Measurements from ENCODE around the gene ATP2B2.

Gene ATP2B2

GRCh38 chr3:10358309-10358980 lies 146.9 kb downstream of the ATP2B2 start:
- no peaks in the 10 kb centered on the region for H3K9me3 ChIP-seq (ENCODE audit: control insufficient read depth, low read length)
- DNase-seq, result no peak
- no peak overlapping the region for H3K27ac ChIP-seq (ENCODE audit: insufficient read depth, low read length, poor library complexity, severe bottlenecking)
- no peaks in the 10 kb centered on the region for H3K27me3 ChIP-seq (replicated peaks; ENCODE audit: control insufficient read depth, insufficient read depth, low read length, poor library complexity, severe bottlenecking)
- H3K4me1 ChIP-seq (ENCODE audit: control insufficient read depth, insufficient read depth, low read length, poor library complexity, severe bottlenecking), result no peaks in the 10 kb centered on the region
- no peak overlapping the region for H3K4me3 ChIP-seq (ENCODE audit: insufficient read depth, low read depth, low read length, poor library complexity, severe bottlenecking)
- no peaks in the 10 kb centered on the region for H3K36me3 ChIP-seq (ENCODE audit: control insufficient read depth, insufficient read depth, low read length)

- Histone ChIP-seq H3K27me3 (replicated peaks; ENCODE audit: control insufficient read depth, insufficient read depth, low read length, poor library complexity, severe bottlenecking) (no peaks in the 10 kb centered on the region), H3K4me1 (ENCODE audit: control insufficient read depth, insufficient read depth, low read length, poor library complexity, severe bottlenecking) (no peaks in the 10 kb centered on the region), H3K4me3 (ENCODE audit: insufficient read depth, low read depth, low read length, poor library complexity, severe bottlenecking) (no peak overlapping the region), H3K9me3 (ENCODE audit: control insufficient read depth, low read length) (no peaks in the 10 kb centered on the region), H3K27ac (ENCODE audit: insufficient read depth, low read length, poor library complexity, severe bottlenecking) (no peak overlapping the region), H3K36me3 (ENCODE audit: control insufficient read depth, insufficient read depth, low read length) (no peaks in the 10 kb centered on the region)
- DNase-seq, result no peak
These were observed 147.6 kb downstream of the ATP2B2 start for GRCh38 chr3:10357592-10358308.

- no peaks in the 10 kb centered on the region for H3K9me3 ChIP-seq (ENCODE audit: control insufficient read depth, low read length)
- no peaks in the 10 kb centered on the region for H3K4me1 ChIP-seq (ENCODE audit: control insufficient read depth, insufficient read depth, low read length, poor library complexity, severe bottlenecking)
- H3K36me3 ChIP-seq (ENCODE audit: control insufficient read depth, insufficient read depth, low read length), result no peaks in the 10 kb centered on the region
- H3K27ac ChIP-seq (ENCODE audit: insufficient read depth, low read length, poor library complexity, severe bottlenecking), result no peak overlapping the region
- no peaks in the 10 kb centered on the region for H3K27me3 ChIP-seq (replicated peaks; ENCODE audit: control insufficient read depth, insufficient read depth, low read length, poor library complexity, severe bottlenecking)
- DNase-seq, result no peak
- H3K4me3 ChIP-seq (ENCODE audit: insufficient read depth, low read depth, low read length, poor library complexity, severe bottlenecking), result no peak overlapping the region
These were observed 148.3 kb downstream of the ATP2B2 start for GRCh38 chr3:10357095-10357494.

- H3K9me3 ChIP-seq (ENCODE audit: control insufficient read depth, low read length), result no peaks in the 10 kb centered on the region
- no peaks in the 10 kb centered on the region for H3K27me3 ChIP-seq (replicated peaks; ENCODE audit: control insufficient read depth, insufficient read depth, low read length, poor library complexity, severe bottlenecking)
- no peaks in the 10 kb centered on the region for H3K4me1 ChIP-seq (ENCODE audit: control insufficient read depth, insufficient read depth, low read length, poor library complexity, severe bottlenecking)
- H3K4me3 ChIP-seq (ENCODE audit: insufficient read depth, low read depth, low read length, poor library complexity, severe bottlenecking), result no peak overlapping the region
- no peak for DNase-seq
- no peak overlapping the region for H3K27ac ChIP-seq (ENCODE audit: insufficient read depth, low read length, poor library complexity, severe bottlenecking)
- H3K36me3 ChIP-seq (ENCODE audit: control insufficient read depth, insufficient read depth, low read length), result no peaks in the 10 kb centered on the region
These were observed 148.9 kb downstream of the ATP2B2 start for GRCh38 chr3:10356461-10356981.

GRCh38 chr3:10354361-10355015 lies 150.9 kb downstream of the ATP2B2 start:
- H3K4me3 ChIP-seq (ENCODE audit: insufficient read depth, low read depth, low read length, poor library complexity, severe bottlenecking), result no peak overlapping the region
- H3K27ac ChIP-seq (ENCODE audit: insufficient read depth, low read length, poor library complexity, severe bottlenecking), result no peak overlapping the region
- H3K27me3 ChIP-seq (replicated peaks; ENCODE audit: control insufficient read depth, insufficient read depth, low read length, poor library complexity, severe bottlenecking), result no peaks in the 10 kb centered on the region
- no peaks in the 10 kb centered on the region for H3K4me1 ChIP-seq (ENCODE audit: control insufficient read depth, insufficient read depth, low read length, poor library complexity, severe bottlenecking)
- no peaks in the 10 kb centered on the region for H3K9me3 ChIP-seq (ENCODE audit: control insufficient read depth, low read length)
- H3K36me3 ChIP-seq (ENCODE audit: control insufficient read depth, insufficient read depth, low read length), result no peaks in the 10 kb centered on the region
- DNase-seq, result no peak

GRCh38 chr3:10353661-10354360 lies 151.6 kb downstream of the ATP2B2 start:
- Histone ChIP-seq H3K4me1 (ENCODE audit: control insufficient read depth, insufficient read depth, low read length, poor library complexity, severe bottlenecking) (no peaks in the 10 kb centered on the region), H3K4me3 (ENCODE audit: insufficient read depth, low read depth, low read length, poor library complexity, severe bottlenecking) (no peak overlapping the region), H3K36me3 (ENCODE audit: control insufficient read depth, insufficient read depth, low read length) (no peaks in the 10 kb centered on the region), H3K27ac (ENCODE audit: insufficient read depth, low read length, poor library complexity, severe bottlenecking) (no peak overlapping the region), H3K9me3 (ENCODE audit: control insufficient read depth, low read length) (no peaks in the 10 kb centered on the region), H3K27me3 (replicated peaks; ENCODE audit: control insufficient read depth, insufficient read depth, low read length, poor library complexity, severe bottlenecking) (no peaks in the 10 kb centered on the region)
- no peak for DNase-seq

- H3K27ac ChIP-seq (ENCODE audit: insufficient read depth, low read length, poor library complexity, severe bottlenecking), result no peak overlapping the region
- no peaks in the 10 kb centered on the region for H3K9me3 ChIP-seq (ENCODE audit: control insufficient read depth, low read length)
- H3K4me1 ChIP-seq (ENCODE audit: control insufficient read depth, insufficient read depth, low read length, poor library complexity, severe bottlenecking), result no peaks in the 10 kb centered on the region
- no peaks in the 10 kb centered on the region for H3K36me3 ChIP-seq (ENCODE audit: control insufficient read depth, insufficient read depth, low read length)
- no peaks in the 10 kb centered on the region for H3K27me3 ChIP-seq (replicated peaks; ENCODE audit: control insufficient read depth, insufficient read depth, low read length, poor library complexity, severe bottlenecking)
- DNase-seq, result no peak
- H3K4me3 ChIP-seq (ENCODE audit: insufficient read depth, low read depth, low read length, poor library complexity, severe bottlenecking), result no peak overlapping the region
These were observed 152.2 kb downstream of the ATP2B2 start for GRCh38 chr3:10353160-10353559.

GRCh38 chr3:10352146-10352911 lies 153.1 kb downstream of the ATP2B2 start:
- Histone ChIP-seq H3K9me3 (ENCODE audit: control insufficient read depth, low read length) (no peaks in the 10 kb centered on the region), H3K27me3 (replicated peaks; ENCODE audit: control insufficient read depth, insufficient read depth, low read length, poor library complexity, severe bottlenecking) (no peaks in the 10 kb centered on the region), H3K4me1 (ENCODE audit: control insufficient read depth, insufficient read depth, low read length, poor library complexity, severe bottlenecking) (no peaks in the 10 kb centered on the region), H3K4me3 (ENCODE audit: insufficient read depth, low read depth, low read length, poor library complexity, severe bottlenecking) (no peak overlapping the region), H3K36me3 (ENCODE audit: control insufficient read depth, insufficient read depth, low read length) (no peaks in the 10 kb centered on the region), H3K27ac (ENCODE audit: insufficient read depth, low read length, poor library complexity, severe bottlenecking) (no peak overlapping the region)
- DNase-seq, result no peak

- DNase-seq, result no peak
These were observed 154.2 kb downstream of the ATP2B2 start for GRCh38 chr3:10351013-10351735.

More at GRCh38 chr3:10351013-10351735, 154.2 kb downstream of the ATP2B2 start:
- H3K4me1 ChIP-seq (ENCODE audit: control insufficient read depth, insufficient read depth, low read length, poor library complexity, severe bottlenecking), result no peaks in the 10 kb centered on the region
- H3K36me3 ChIP-seq (ENCODE audit: control insufficient read depth, insufficient read depth, low read length), result no peaks in the 10 kb centered on the region
- H3K9me3 ChIP-seq (ENCODE audit: control insufficient read depth, low read length), result no peaks in the 10 kb centered on the region
- H3K27me3 ChIP-seq (replicated peaks; ENCODE audit: control insufficient read depth, insufficient read depth, low read length, poor library complexity, severe bottlenecking), result no peaks in the 10 kb centered on the region
- no peak overlapping the region for H3K4me3 ChIP-seq (ENCODE audit: insufficient read depth, low read depth, low read length, poor library complexity, severe bottlenecking)
- H3K27ac ChIP-seq (ENCODE audit: insufficient read depth, low read length, poor library complexity, severe bottlenecking), result no peak overlapping the region

Measured in effector memory CD4-positive, alpha-beta T cell (primary cell).